ENCODE data around the gene ARHGDIA. TPM values are rescaled to one million over a fixed set of nuclear protein-coding genes. Genes with fewer than 3 reads are reported as not detected.

ARHGDIA gene
- polyA plus RNA-seq, 1 donor from 2014 or later, result 163 TPM

DNA sequence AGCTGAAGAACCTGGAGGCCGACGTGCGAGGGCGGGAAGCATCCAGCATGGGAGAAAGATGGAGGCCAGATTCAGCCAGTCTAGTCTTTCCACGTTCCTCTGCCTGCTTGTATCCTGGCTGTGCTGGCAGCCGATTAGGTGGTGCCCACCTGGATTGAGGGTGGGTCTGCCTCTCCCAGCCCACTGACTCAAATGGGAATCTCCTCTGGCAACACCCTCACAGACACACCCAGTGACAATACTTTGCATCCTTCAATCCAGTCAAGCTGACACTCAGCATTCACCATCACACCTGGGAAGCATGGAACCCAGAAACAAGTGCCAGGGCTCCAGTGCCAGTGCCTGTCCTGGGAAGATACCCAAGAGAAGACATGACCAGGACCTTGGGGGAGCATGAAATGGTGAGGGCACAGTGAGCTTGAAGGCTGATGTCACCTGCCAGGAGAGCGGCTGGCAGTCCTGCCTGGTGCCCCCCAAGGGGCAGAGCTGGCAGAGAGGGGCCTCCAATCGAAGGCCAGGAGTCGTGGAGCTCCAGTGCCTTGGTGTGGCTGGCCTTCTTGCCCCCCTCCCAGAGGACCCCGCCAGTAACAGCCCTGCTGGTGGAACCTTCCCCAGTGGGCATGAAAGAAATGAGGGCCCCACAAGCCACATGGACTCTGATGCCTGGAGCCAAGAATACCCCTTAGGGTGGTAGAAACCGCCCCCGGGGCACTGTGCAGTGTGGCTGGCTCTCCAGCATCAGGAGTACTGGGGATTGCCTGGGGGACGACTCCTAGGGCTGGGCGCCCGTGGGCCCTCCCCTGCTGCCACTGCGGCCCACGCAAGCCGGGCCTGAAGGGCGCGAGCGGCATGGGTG lies 30.3 kb upstream of the ARHGDIA start:
- no peaks in the 10 kb centered on the region for H3K9me3 Mint-ChIP-seq
- H3K27ac Mint-ChIP-seq, result peak overlapping the region in 1 of 3 donors; percentile 78
- H3K4me3 Mint-ChIP-seq, result peak overlapping the region in 2 of 4 donors; percentile 27 to 39
- H3K27me3 Mint-ChIP-seq, result peaks cover 13% of the 10 kb centered on the region
- peaks cover 9% of the 10 kb centered on the region for H3K36me3 Mint-ChIP-seq
- H3K4me1 Mint-ChIP-seq, result peaks cover 3 to 8% (median 5%) of the 10 kb centered on the region in 3 donors

DNA sequence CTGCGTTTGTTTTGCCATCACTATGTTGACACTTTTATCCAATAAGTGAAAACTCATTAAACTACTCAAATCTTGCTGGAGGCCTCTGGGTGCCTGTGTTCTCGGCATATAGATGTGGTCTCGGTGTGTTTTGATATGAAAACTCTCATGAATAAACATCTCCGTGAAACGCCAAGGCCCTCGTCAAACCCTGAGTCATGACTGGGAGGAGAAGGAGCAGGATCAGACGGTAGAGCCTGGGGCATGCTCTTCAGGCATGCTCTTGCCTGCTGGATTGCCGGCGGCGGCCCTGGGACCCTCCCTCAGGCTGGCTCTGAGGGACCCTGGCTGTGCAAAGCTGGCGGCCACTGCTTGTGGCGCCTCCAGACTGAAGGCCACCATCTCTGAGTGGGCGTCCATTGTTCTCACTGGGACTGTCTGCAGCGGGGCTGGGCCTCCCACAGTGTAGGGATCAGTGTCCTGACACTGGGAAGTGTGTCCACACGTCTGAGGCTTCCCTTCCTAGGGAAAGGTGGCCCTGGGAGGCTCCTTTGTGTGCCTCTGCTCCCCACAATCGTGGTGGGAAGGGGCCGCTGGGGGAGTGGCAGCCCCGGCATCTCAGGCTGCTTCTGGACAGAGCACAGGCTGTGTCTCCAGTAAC lies 29.2 kb upstream of the ARHGDIA start:
- peak overlapping the region in 2 of 4 donors; percentile 23 to 39 for H3K4me3 Mint-ChIP-seq
- no peaks in the 10 kb centered on the region for H3K9me3 Mint-ChIP-seq
- peak overlapping the region in 1 of 3 donors; percentile 35 for H3K27ac Mint-ChIP-seq
- H3K4me1 Mint-ChIP-seq, result peaks cover 3 to 8% (median 5%) of the 10 kb centered on the region in 3 donors
- peaks cover 13% of the 10 kb centered on the region for H3K27me3 Mint-ChIP-seq
- H3K36me3 Mint-ChIP-seq, result peaks cover 11% of the 10 kb centered on the region

- peaks cover 11% of the 10 kb centered on the region for H3K36me3 Mint-ChIP-seq
- peaks cover 13% of the 10 kb centered on the region for H3K27me3 Mint-ChIP-seq
- no peak overlapping the region for H3K4me3 Mint-ChIP-seq
- H3K9me3 Mint-ChIP-seq, result no peaks in the 10 kb centered on the region
- H3K4me1 Mint-ChIP-seq, result peaks cover 3 to 8% (median 5%) of the 10 kb centered on the region in 3 donors
- H3K27ac Mint-ChIP-seq, result peak overlapping the region in 1 of 3 donors; percentile 35
Measured at GRCh38 chr17:81899514-81900166, 28.5 kb upstream of the ARHGDIA start.

GRCh38 chr17:81898885-81899284 lies 27.7 kb upstream of the ARHGDIA start:
- H3K9me3 Mint-ChIP-seq, result no peaks in the 10 kb centered on the region
- H3K36me3 Mint-ChIP-seq, result peaks cover 11% of the 10 kb centered on the region
- H3K4me1 Mint-ChIP-seq, result peaks cover 3 to 8% (median 5%) of the 10 kb centered on the region in 3 donors
- H3K27ac Mint-ChIP-seq, result no peak overlapping the region
- H3K4me3 Mint-ChIP-seq, result no peak overlapping the region
- peaks cover 13% of the 10 kb centered on the region for H3K27me3 Mint-ChIP-seq

GRCh38 chr17:81898029-81898866 lies 27.1 kb upstream of the ARHGDIA start:
- H3K4me1 Mint-ChIP-seq, result peaks cover 5 to 8% (median 7%) of the 10 kb centered on the region in 3 donors
- H3K9me3 Mint-ChIP-seq, result no peaks in the 10 kb centered on the region
- no peak overlapping the region for H3K4me3 Mint-ChIP-seq
- peaks cover 11% of the 10 kb centered on the region for H3K27me3 Mint-ChIP-seq
- H3K27ac Mint-ChIP-seq, result no peak overlapping the region
- peaks cover 11% of the 10 kb centered on the region for H3K36me3 Mint-ChIP-seq

DNA sequence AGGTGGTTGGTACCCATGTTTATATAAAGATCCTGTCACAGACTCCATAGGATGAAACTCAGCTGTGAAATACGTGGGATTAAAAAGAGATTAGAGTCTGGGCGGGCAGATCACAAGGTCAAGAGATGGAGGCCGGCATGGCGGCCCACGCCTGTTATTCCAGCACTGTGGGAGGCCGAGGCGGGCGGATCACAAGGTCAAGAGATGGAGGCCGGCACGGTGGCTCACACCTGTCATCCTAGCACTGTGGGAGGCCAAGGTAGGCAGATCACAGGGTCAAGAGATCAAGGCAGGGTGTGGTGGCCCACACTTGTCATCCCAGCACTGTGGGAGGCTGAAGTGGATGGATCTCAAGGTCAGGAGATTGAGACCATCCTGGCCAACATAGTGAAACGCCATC lies 24.3 kb upstream of the ARHGDIA start:
- Mint-ChIP-seq H3K4me3 (no peak overlapping the region), H3K36me3 (peaks cover 8% of the 10 kb centered on the region), H3K27me3 (peaks cover 4% of the 10 kb centered on the region), H3K27ac (no peak overlapping the region), H3K4me1 (peaks cover 0 to 3% (median 1%) of the 10 kb centered on the region in 3 donors), H3K9me3 (no peaks in the 10 kb centered on the region)

GRCh38 chr17:81891303-81891552 lies 20.1 kb upstream of the ARHGDIA start:
- Mint-ChIP-seq H3K27me3 (no peaks in the 10 kb centered on the region), H3K4me3 (peak overlapping the region; percentile 82 to 96 (median 92)), H3K9me3 (no peaks in the 10 kb centered on the region), H3K4me1 (peaks cover 0 to 10% (median 7%) of the 10 kb centered on the region in 3 donors), H3K27ac (peak overlapping the region; percentile 82 to 98 (median 89)), H3K36me3 (peaks cover 4% of the 10 kb centered on the region)

DNA sequence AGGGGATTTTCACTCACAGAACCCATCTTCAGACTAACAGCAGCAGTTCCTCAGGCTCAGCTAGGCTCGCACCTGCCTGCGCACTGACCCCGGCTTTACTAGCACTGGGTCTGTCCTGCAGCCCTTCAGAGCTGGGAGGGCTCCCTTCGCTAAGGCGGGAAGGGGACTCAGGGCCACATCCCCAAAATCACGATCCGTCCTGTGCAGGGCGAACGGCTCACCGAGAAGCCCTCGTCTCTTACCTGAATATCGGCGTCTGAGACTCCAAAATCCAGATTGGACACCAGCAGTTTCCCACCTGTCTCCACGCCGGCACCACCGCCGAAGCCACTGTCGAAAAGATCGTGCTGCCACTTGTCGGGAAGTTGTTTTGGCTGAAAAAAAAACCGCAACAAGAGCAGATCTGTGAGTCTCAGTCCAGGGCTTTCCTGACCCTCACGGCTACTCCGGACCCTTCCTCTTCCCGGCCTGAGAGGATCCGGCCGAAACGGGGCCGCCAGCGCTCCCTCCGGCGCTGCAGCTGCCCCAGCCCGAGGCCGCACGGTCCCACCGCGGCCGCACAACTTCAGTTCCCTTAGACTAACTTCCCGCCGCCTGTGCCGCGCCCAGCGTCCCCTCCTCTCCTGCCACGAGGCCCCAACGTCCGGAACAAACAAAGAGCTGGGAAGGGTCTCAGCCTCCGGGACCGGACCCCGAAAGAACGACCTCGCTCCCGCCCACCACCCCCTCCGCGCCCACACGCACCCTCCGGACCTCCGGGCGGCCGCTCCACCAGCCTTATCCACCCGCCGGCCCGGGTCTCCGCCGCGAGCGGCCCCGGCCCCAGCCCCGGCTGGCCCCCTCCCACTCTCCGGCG lies 19.5 kb upstream of the ARHGDIA start:
- Mint-ChIP-seq H3K4me1 (peaks cover 0 to 10% (median 7%) of the 10 kb centered on the region in 3 donors), H3K27ac (peak overlapping the region; percentile 57 to 93 (median 82)), H3K27me3 (no peaks in the 10 kb centered on the region), H3K4me3 (peak overlapping the region; percentile 82 to 90 (median 87)), H3K36me3 (peaks cover 4% of the 10 kb centered on the region), H3K9me3 (no peaks in the 10 kb centered on the region)

GRCh38 chr17:81889602-81890001 lies 18.5 kb upstream of the ARHGDIA start:
- peak overlapping the region in 1 of 3 donors; percentile 82 for H3K27ac Mint-ChIP-seq
- H3K4me1 Mint-ChIP-seq, result peaks cover 0 to 12% (median 7%) of the 10 kb centered on the region in 3 donors
- peak overlapping the region in 2 of 4 donors; percentile 63 to 85 for H3K4me3 Mint-ChIP-seq
- no peaks in the 10 kb centered on the region for H3K27me3 Mint-ChIP-seq
- H3K36me3 Mint-ChIP-seq, result peaks cover 4% of the 10 kb centered on the region
- H3K9me3 Mint-ChIP-seq, result no peaks in the 10 kb centered on the region

DNA sequence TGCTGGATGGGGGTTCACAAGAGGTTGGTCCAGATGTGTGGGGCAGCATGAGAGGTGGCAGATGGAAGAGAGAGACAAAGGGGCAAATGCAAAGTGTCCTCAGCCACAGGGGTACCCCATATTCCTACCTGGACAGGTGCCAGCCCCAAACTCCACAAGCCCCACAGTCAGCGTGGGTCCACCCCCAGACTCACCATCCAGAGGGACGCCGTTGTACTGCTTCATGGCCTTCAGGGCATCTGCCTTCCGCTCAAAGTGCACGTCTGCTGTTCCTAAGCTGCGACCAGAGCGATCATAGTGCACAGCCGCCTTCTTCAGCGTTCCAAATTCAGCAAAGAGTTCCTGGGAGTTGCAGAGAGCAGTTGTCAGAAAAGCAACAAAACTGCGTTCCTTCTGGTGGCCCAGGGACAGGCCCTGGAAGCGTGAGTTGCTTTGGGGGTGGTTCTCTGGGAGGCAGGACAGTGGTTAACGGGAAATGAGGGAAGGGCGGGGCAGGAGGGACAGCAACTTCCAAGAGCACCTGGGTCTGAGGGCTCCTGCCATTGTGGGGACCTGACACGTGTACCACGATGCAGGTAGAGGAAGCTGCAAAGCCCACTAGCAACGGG lies 18.0 kb upstream of the ARHGDIA start:
- Mint-ChIP-seq H3K9me3 (no peaks in the 10 kb centered on the region), H3K27ac (peak overlapping the region in 1 of 3 donors; percentile 82), H3K4me1 (peaks cover 0 to 12% (median 7%) of the 10 kb centered on the region in 3 donors), H3K36me3 (peaks cover 4% of the 10 kb centered on the region), H3K27me3 (no peaks in the 10 kb centered on the region), H3K4me3 (peak overlapping the region in 2 of 4 donors; percentile 60 to 63)

GRCh38 chr17:81888105-81888987 lies 17.2 kb upstream of the ARHGDIA start:
- peak overlapping the region in 2 of 3 donors; percentile 39 to 82 for H3K27ac Mint-ChIP-seq
- no peaks in the 10 kb centered on the region for H3K27me3 Mint-ChIP-seq
- no peaks in the 10 kb centered on the region for H3K9me3 Mint-ChIP-seq
- peaks cover 4% of the 10 kb centered on the region for H3K36me3 Mint-ChIP-seq
- peak overlapping the region in 2 of 4 donors; percentile 60 to 63 for H3K4me3 Mint-ChIP-seq
- peaks cover 0 to 10% (median 6%) of the 10 kb centered on the region in 3 donors for H3K4me1 Mint-ChIP-seq

DNA sequence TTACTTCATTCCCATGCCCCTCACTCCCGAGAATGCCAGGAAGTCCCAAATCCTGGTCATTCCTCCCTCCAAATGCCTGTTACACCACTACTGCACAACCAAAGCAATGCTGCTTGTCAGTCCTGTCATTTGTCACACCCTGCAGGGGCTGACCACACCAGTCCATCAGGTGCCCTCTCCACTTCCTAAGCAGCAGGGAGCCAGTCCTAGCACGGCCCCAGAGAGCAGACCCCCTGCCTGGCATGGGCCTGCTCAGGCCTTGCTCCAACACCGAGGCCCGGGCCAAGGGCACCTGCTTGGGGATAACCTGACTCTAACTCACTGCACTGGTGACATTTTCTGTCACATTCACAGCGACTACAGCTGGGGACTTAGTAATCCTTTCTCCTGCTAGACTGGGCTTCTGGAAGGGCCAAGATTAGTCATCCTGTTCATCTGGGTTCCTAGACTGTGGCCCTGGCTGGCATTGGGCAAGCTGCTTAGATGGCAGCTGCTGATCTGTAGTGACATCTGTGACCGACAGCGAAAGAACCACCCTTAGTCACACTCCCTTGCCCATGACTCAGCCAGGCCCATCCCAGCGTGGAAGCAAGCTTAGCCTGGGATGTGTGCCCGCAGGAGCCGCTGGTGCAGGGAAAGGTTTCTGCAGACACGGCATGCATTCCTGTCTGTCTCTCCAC lies 14.9 kb upstream of the ARHGDIA start:
- H3K9me3 Mint-ChIP-seq, result no peaks in the 10 kb centered on the region
- no peaks in the 10 kb centered on the region for H3K27me3 Mint-ChIP-seq
- peak overlapping the region in 2 of 4 donors; percentile 38 to 79 for H3K4me3 Mint-ChIP-seq
- H3K27ac Mint-ChIP-seq, result peak overlapping the region in 2 of 3 donors; percentile 59 to 61
- peaks cover 0 to 9% (median 6%) of the 10 kb centered on the region in 3 donors for H3K4me1 Mint-ChIP-seq
- peaks cover 2% of the 10 kb centered on the region for H3K36me3 Mint-ChIP-seq

Data from IgD-negative memory B cell (primary cell).